Mucosa of rectum (tissue), 2 donors: ENCODE results near the gene SKI.
"Not testable (repeated sequence)": the region's sequence is repeated elsewhere in the genome, so short reads cannot be mapped to it uniquely, and the experiment has no call there.

Experiments used
- H3K27ac ChIP-seq, 2 donors: one replicate each; pipeline ENCODE4 v1.7.0; 2013; ENCODE audit warnings: inconsistent platforms in 2 of 2, low read depth in 2 of 2, low read length in 2 of 2
- H3K27me3 ChIP-seq, 2 donors: one replicate each; pipeline ENCODE4 v1.7.0; 2013; ENCODE audit warnings: low read length in 2 of 2; ENCODE audit not compliant: control insufficient read depth in 2 of 2, insufficient read depth in 2 of 2
- H3K36me3 ChIP-seq, 2 donors: one replicate each; pipeline ENCODE4 v1.7.0; 2013; ENCODE audit warnings: low read length in 2 of 2; ENCODE audit not compliant: control insufficient read depth in 2 of 2, insufficient read depth in 2 of 2
- H3K4me1 ChIP-seq, 2 donors: one replicate each; pipeline ENCODE4 v1.7.0; 2013; ENCODE audit warnings: low read length in 2 of 2, mild to moderate bottlenecking in 1 of 2; ENCODE audit not compliant: control insufficient read depth in 2 of 2, insufficient read depth in 2 of 2
- H3K4me3 ChIP-seq, 2 donors: one replicate each; pipeline ENCODE4 v1.7.0; 2013; ENCODE audit warnings: low read length in 2 of 2
- H3K9ac ChIP-seq, 2 donors: one replicate each; pipeline ENCODE4 v1.7.0; 2013; ENCODE audit warnings: low read length in 2 of 2, low read depth in 1 of 2, mild to moderate bottlenecking in 1 of 2
- H3K9me3 ChIP-seq, 2 donors: one replicate each; pipeline ENCODE4 v1.7.0; 2013; ENCODE audit warnings: low read length in 2 of 2; ENCODE audit not compliant: control insufficient read depth in 2 of 2
- donor health status: healthy.
- donor health status: Normal muscosa, but diverticular disease.

The SKI gene

DNA sequence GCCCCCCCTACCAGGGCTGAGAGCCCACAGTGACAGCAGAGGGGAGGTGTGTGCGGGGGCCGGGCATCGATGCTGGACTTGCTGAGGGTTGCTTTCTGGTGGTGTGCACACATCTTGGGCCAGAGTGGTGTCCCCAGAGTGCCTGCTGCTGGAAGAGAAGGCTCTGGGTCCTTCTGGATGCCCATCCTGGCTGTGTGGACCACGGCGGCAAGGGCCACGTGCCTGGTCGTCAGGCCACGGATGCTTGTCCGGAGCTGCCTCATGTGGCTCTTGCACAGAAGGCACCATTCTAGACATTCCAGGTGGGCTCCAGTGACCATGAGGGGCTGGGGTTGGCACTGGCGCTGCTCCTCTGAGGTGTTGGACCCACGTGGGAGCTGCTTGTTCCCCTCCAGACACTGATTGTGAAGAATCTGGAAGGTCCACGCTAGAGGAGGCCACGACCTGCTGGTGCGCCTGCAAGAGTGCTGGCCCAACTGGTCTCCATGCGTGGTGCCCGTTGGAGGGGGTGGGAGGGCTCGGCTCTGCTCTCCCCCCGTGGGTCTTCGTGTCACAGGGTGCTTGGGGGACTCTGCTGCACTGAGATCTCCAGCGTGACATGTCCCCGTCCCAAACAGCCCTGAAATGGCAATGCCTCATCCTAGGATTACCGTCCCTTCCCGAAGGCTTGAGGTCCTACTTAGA lies 25.8 kb downstream of the SKI start:
- no peak overlapping the region for H3K4me3 ChIP-seq
- no peaks in the 10 kb centered on the region for H3K27me3 ChIP-seq
- H3K27ac ChIP-seq: no peak overlapping the region
- peaks cover 0 to 6% of the 10 kb centered on the region in 2 donors for H3K9me3 ChIP-seq
- H3K4me1 ChIP-seq: peaks cover 26 to 29% of the 10 kb centered on the region in 2 donors
- no peak overlapping the region for H3K9ac ChIP-seq
- H3K36me3 ChIP-seq: peaks cover 0 to 3% of the 10 kb centered on the region in 2 donors

DNA sequence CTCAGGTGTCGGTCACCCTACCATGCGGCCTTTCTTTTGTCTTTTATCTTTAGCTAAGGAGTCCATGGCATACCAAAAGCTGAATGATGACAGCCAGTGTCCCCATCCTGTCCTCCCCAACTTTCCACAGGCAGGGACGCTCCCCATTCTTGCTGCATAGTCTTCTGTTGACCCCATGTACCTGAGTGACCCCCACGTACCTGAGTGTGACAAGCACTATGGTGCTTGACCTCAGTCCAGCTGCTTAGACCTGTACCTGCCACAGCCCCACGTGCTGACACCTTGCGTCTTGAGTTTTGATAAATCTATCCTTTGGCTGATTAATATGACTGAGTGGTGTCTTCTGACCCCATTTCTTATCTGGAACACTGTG lies 26.9 kb downstream of the SKI start:
- H3K4me1 ChIP-seq: peaks cover 19 to 22% of the 10 kb centered on the region in 2 donors
- no peak overlapping the region for H3K9ac ChIP-seq

DNA sequence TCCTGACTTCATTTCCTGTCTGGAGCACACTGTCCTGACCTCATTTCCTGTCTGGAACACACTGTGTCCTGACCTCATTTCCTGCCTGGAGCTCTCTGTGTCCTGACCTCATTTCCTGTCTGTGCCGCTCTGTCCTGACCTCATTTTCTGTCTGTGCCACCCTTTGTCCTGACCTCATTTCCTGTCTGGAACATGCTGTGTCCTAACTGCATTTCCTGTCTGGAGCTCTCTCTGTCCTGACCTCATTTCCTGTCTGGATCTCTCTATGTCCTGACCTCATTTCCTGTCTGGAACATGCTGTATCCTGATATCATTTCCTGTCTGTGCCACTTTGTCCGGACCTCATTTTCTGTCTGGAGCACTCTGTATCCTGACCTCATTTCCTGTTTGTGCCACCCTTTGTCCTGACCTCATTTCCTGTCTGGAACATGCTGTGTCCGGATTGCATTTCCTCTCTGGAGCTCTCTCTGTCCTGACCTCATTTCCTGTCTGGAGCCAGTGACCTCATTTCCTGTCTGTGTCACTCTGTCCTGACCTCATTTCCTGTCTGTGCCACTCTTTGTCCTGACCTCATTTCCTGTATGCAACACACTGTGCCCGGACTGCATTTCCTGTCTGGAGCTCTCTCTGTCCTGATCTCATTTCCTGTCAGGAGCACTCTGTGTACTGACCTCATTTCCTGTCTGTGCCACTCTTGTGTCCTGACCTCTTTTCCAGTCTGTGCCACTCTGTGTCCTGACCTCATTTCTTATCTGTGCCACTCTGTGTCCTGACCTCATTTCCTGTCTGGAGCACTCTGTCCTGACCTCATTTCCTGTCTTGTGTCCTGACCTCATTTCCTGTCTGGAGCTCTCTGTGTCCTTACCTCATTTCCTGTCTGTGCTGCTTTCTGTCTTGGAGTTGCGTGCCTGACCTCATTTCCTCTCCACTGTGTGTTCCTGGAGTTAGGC lies 27.6 kb downstream of the SKI start:
- peaks cover 0 to 3% of the 10 kb centered on the region in 2 donors for H3K36me3 ChIP-seq
- H3K9ac ChIP-seq: no peak overlapping the region
- peaks cover 12 to 16% of the 10 kb centered on the region in 2 donors for H3K4me1 ChIP-seq
- no peak overlapping the region for H3K4me3 ChIP-seq
- H3K27me3 ChIP-seq: no peaks in the 10 kb centered on the region
- H3K9me3 ChIP-seq: peaks cover 0 to 6% of the 10 kb centered on the region in 2 donors
- peak overlapping the region; percentile 68 to 73 for H3K27ac ChIP-seq

More for the DNA sequence above, 26.9 kb downstream of the SKI start:
- Histone ChIP-seq H3K36me3 (peaks cover 0 to 3% of the 10 kb centered on the region in 2 donors), H3K9me3 (peaks cover 0 to 6% of the 10 kb centered on the region in 2 donors), H3K4me3 (no peak overlapping the region), H3K27me3 (no peaks in the 10 kb centered on the region), H3K27ac (peak overlapping the region; percentile 68 to 73)

GRCh38 chr1:2256435-2257244 lies 28.5 kb downstream of the SKI start:
- Histone ChIP-seq H3K4me1 (peaks cover 8 to 11% of the 10 kb centered on the region in 2 donors), H3K27me3 (no peaks in the 10 kb centered on the region), H3K27ac (peak overlapping the region; percentile 68 to 73), H3K9ac (no peak overlapping the region), H3K9me3 (peaks cover 0 to 6% of the 10 kb centered on the region in 2 donors), H3K4me3 (no peak overlapping the region), H3K36me3 (peaks cover 0 to 3% of the 10 kb centered on the region in 2 donors)

DNA sequence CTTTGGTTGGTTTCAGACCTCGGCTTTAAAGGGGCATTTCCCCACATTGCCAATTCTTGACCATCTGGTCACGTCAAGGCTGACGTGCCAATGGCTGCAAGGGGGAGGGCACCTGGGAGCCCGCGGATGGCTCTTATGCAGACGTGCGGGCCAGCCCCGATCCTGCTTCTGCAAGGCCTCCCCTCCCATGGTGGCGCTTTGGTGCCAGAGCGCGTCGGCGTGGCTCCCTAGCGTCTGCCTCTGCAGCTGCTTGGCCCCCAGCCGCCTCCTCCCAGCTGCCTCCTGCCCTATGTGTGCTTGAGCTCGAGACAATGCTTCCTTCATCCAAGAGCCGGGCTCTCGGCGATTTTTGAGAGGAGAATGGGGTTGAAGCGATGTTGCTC lies 29.1 kb downstream of the SKI start:
- Histone ChIP-seq H3K9me3 (peaks cover 0 to 6% of the 10 kb centered on the region in 2 donors), H3K4me1 (peaks cover 8 to 9% of the 10 kb centered on the region in 2 donors), H3K4me3 (no peak overlapping the region), H3K27me3 (no peaks in the 10 kb centered on the region), H3K27ac (no peak overlapping the region), H3K9ac (no peak overlapping the region), H3K36me3 (peaks cover 0 to 3% of the 10 kb centered on the region in 2 donors)

DNA sequence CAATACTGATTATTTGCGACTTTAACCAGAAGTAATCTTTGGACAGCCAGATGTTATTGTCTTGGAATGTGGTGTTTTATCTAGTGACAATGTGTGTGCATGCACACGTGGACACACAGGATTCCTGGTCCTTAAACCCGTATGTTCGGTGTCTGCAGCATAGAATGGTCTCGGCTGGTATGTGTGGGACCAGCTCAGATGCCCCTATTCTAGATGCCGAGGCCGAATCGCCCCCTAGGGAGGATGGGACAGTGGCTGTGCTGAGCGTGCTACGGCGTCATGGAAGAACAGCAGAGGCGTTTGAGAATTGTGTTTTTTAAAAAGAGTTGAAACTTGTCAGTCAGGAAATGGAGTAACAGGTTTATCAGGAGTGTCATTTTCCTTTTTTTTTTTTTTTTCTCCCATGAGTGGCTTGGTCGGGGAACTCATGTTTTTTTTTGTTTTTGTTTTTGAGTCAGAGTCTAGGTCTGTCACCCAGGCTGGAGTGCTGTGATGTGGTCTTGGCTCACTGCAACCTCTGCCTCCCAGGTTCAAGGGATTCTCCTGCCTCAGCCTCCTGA lies 30.1 kb downstream of the SKI start:
- H3K9me3 ChIP-seq: peaks cover 0 to 6% of the 10 kb centered on the region in 2 donors
- no peak overlapping the region for H3K27ac ChIP-seq
- no peak overlapping the region for H3K9ac ChIP-seq
- peaks cover 8 to 9% of the 10 kb centered on the region in 2 donors for H3K4me1 ChIP-seq
- no peaks in the 10 kb centered on the region for H3K27me3 ChIP-seq
- peaks cover 0 to 3% of the 10 kb centered on the region in 2 donors for H3K36me3 ChIP-seq
- H3K4me3 ChIP-seq: no peak overlapping the region

GRCh38 chr1:2258996-2259395 lies 30.9 kb downstream of the SKI start:
- peaks cover 8 to 9% of the 10 kb centered on the region in 2 donors for H3K4me1 ChIP-seq
- no peak overlapping the region for H3K4me3 ChIP-seq
- H3K9ac ChIP-seq: peak overlapping the region in 1 of 2 donors; percentile 60
- peaks cover 0 to 6% of the 10 kb centered on the region in 2 donors for H3K9me3 ChIP-seq
- no peaks in the 10 kb centered on the region for H3K36me3 ChIP-seq
- no peaks in the 10 kb centered on the region for H3K27me3 ChIP-seq
- H3K27ac ChIP-seq: no peak overlapping the region

- H3K4me3 ChIP-seq: no peak overlapping the region
- no peaks in the 10 kb centered on the region for H3K27me3 ChIP-seq
- H3K27ac ChIP-seq: no peak overlapping the region
- no peaks in the 10 kb centered on the region for H3K36me3 ChIP-seq
- peaks cover 6 to 8% of the 10 kb centered on the region in 2 donors for H3K4me1 ChIP-seq
- no peak overlapping the region for H3K9ac ChIP-seq
- peaks cover 0 to 6% of the 10 kb centered on the region in 2 donors for H3K9me3 ChIP-seq
Observed at GRCh38 chr1:2259668-2260402, 31.7 kb downstream of the SKI start.

- H3K4me1 ChIP-seq, H3K9me3 ChIP-seq, H3K9ac ChIP-seq, H3K36me3 ChIP-seq, H3K27ac ChIP-seq, H3K27me3 ChIP-seq, H3K4me3 ChIP-seq: not testable (repeated sequence)
Observed at GRCh38 chr1:2260470-2260869, 32.4 kb downstream of the SKI start.
